Panc1 (cell line): ENCODE data around the gene PNMA5. TPM values are rescaled to one million over a fixed set of nuclear protein-coding genes. Genes with fewer than 3 reads are reported as not detected.

Experiments
- total RNA-seq: library from RNA; stranded (reverse); gene quantifications from one replicate; pipeline ENCODE4 v1.2.1, GENCODE V29; 2021; ENCODE audit not compliant: unreplicated experiment

Gene PNMA5
- total RNA-seq, 1 experiment from 2014 or later: not detected

Other genes starting within 250 kb of the PNMA5 start
- gene MAGEA2, start 240.3 kb downstream of the PNMA5 start, total RNA-seq: 0.28 TPM
- gene CSAG3, start 234.9 kb downstream of the PNMA5 start, total RNA-seq: 0.26 TPM
- gene MAGEA6, start 224.4 kb downstream of the PNMA5 start, total RNA-seq: 0.57 TPM
- gene CETN2, start 163.4 kb downstream of the PNMA5 start, total RNA-seq: 63.3 TPM
- gene NSDHL, start 163.1 kb downstream of the PNMA5 start, total RNA-seq: 75.0 TPM
- gene ZNF185, start 96.0 kb downstream of the PNMA5 start, total RNA-seq: 5.4 TPM
- gene PNMA3, start 62.4 kb upstream of the PNMA5 start, total RNA-seq: 0.41 TPM
- 7.4 TPM for gene PNMA6A, start 78.3 kb upstream of the PNMA5 start, total RNA-seq
- gene MAGEA1, start 185.2 kb upstream of the PNMA5 start, total RNA-seq: not detected